H4 (cell line): ENCODE measurements around the gene S100A3. TPM values are rescaled to one million over a fixed set of nuclear protein-coding genes. Genes with fewer than 3 reads are reported as not detected.

Experiments
- DNase-seq: peaks from one replicate; pipeline ENCODE4 v3.0.0-alpha.2; 2015; ENCODE audit warnings: low spot score
- total RNA-seq: library from RNA; depleted of rRNA; stranded (reverse); fragments of >200 nt; shearing (Covaris generic); gene quantifications from 2 replicates; pipeline ENCODE4 v1.2.3, GENCODE V29; 2014; rRNA removed

The S100A3 gene
- total RNA-seq, 1 experiment from 2014 or later = 5.3 TPM

DNA sequence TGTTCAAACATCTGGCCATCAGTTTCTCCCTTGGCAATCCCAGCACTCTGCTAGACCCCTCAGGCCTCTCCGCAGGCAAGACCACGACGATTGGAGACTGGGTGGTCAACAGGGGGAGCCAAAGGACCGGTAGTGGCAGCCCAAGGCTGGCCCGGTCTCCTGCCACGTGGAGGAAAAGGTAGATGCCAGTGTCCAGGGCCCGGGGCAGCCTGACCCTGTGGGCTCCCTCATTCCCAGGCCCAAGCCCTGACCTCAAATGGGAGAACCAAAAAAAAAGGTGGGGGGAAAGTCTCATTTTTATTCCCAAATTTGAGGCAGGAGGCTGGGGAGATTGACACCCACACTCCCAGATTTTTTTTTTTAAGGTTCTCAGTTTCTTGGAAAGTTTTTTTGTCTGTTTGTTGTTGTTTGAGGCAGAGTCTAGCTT is 38.1 kb downstream of the S100A3 start:
- DNase-seq = peak; percentile 75

DNA sequence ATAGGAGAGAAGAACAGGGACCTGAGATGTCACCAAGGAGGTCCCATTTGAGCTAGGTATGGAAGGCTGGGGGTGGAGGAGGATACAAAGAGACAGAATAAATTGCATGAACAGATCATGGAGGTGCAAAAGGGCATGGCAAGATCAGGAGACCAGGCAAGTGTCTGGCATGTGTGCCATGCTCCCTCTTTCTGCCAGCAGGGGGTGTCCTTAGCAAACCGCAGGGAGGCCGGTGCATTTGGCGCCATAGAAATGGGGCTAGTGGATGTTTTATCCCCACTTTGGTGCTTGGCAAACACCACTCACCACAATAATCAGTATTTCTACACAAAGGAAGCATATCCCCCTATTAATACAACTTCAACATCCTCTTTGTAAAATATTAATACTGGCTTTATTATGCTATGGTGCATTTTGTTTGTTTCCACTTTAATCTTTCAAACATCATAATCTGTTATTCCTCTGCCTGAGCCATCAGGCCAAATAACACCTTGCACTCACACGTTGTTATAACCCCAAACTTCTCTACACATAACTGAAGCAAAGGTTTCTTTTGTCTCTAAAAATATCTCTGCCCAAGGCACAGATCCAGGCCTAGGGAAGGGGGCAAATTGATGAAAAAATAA is 39.2 kb downstream of the S100A3 start:
- DNase-seq = peak; percentile 61

DNA sequence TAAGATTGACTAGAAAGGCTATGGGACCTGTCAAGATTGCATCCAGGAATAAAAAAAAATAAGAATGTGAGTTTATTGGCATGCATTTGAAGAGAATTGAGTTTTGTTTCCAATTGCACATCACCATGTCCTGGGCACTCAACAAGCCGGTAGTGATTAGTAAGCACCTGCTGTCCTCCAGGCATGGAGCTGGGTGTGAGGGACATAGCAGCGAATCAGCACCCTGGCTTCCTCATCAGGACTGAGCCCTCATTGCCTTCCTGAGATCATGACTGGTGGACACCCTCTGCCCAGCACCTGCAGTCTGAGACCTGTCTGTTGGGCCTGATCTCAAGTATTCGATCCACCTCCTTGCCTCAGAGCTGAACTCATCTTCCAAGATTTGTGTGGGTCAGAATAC is 40.0 kb downstream of the S100A3 start:
- no peak for DNase-seq

DNA sequence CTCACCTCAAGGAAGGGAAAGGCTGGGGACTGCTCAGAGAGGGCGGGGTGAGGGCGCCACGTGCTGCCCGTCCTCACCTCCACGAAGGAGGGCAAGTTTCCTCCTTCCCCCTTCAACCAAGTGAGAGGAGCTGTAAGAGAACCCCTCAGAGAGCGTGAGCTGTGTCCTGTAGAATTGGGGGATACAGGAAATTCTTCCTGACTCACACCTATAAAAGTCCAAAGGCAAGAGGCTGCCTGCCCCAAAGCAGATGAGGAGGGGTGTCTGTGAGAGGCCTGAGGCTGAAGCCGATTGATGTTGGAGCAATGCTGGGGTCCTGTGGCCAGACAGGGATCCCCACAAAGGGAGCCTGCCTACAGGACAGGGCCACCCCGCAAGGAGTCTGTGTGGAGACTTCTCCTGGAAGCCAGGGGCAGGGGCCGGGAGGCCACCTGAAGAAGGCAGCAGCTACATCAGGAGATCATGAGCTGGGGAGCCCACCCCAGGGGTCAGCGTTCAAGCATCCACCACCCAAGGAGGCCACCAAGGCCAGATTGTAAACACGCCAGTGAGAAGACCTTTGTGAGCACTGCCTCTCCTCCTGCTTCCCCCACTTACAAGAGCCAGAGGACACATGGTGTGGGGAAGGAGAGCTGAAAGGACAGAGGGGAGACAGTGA is 41.0 kb downstream of the S100A3 start:
- no peak for DNase-seq

DNA sequence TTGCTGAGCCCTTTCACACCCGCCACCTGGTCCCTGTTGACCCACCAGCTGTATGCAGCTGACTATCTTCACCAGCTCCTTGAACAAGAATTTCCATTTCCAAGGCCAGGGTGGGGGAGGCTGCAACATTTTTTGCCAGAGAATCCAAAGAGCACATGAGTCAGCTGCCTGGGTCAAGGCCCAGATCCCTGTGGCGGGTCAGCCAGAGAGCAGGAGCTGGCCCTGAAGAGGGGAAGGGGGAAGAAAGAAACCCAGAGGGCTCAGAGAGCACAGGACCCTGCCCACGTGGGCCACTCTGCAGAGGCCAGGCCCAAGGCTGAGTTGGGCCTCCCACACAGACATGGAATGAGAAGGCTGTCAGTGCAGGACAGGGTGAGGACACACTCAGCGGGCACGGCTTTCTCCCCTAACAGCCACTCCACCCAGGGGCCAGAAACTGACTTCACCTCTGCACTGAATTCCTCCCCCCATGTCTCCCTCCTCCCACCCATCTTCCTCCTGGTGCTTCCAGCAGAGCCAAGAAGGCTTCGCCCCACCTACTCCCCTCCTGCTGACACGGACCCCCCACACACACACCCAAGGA is 42.1 kb downstream of the S100A3 start:
- peak; percentile 67 for DNase-seq

DNA sequence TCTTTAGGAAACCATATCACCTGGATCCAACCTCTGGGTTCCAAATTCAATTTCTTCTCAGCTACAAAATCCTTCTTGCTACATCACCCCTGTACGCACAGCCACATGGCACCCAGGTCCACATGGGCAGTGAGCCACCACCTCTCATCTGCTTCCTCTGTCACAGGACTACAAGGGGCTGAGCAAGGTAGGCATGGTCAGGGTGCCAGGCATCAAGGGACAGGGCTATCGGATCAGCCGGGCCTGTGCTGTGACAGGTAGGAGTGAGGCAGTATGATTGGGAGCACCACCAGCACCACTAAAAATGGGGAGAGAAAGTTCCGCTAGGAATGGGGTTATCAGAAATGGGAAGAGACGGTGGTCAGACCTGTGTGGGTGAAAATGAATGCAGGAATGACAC is 42.7 kb downstream of the S100A3 start:
- no peak for DNase-seq

DNA sequence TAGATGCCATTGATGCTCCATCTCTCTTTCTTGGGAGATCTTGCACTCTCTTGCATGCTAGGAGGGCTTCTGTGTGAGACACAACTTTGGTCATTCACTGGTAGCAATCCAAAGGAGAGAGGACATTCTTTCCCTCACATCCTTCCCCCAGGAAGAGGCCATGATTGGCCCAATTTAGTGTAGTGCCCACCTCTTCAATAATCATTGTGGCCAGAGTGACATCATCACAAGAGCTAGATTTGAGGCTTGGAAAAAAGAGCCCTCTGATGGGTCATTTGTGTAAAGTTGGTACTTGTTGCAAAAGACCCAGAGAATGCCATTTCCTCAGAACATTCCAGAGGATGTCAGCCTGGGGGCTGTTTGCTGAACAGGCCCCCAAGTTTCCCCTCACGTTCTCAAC is 43.5 kb downstream of the S100A3 start:
- DNase-seq = no peak

DNA sequence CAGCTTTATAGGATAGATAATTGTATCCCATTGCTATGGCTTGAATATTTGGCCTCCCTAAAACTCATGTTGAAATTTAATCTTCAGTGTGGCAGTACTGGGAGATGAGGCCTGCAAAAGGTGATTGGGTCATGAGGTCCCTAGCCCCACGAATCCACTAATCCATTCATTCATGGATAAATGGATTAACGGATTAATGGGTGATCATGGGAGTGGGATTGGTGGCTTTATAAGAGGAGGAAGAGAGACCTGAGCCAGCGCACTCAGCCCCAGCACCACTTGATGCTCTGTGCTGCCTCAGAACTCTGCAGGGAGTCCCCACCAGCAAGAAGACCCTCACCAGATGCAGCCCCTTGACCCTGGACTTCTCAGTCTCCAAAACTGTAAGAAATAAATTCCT is 45.3 kb downstream of the S100A3 start:
- DNase-seq = no peak

DNA sequence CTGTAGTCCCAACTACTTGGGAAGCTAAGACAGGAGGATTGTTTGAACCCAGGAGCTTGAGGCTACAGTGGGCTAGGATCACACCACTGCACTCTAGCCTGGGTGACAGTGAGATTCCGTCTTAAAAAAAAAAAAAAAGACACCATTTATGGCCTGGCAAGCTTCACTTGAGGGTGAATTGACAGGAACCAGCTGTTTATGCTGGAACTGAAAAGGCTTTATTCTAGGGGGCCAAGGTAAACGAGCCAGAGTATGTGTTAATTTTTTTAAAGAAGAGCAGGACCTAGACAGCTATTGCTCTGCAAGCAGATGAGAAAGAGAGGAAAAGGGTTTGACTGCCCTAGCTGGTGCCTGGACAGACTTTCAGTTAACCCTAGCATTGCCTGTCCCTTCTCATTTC is 50.3 kb downstream of the S100A3 start:
- no peak for DNase-seq

Other genes starting within 250 kb of the S100A3 start
- gene PGLYRP3, start 236.3 kb downstream of the S100A3 start, total RNA-seq = not detected in 2 replicates
- gene PGLYRP4, start 200.4 kb downstream of the S100A3 start, total RNA-seq = not detected in 2 replicates
- 0.74 TPM in 1 of 2 replicates, not detected in the other for gene S100A9, start 191.4 kb downstream of the S100A3 start, total RNA-seq
- gene S100A12, start 173.6 kb downstream of the S100A3 start, total RNA-seq = not detected in 2 replicates
- gene S100A8, start 158.2 kb downstream of the S100A3 start, total RNA-seq = not detected in 2 replicates
- gene S100A7A, start 132.7 kb downstream of the S100A3 start, total RNA-seq = not detected in 2 replicates
- not detected in 2 replicates for gene S100A7, start 88.6 kb downstream of the S100A3 start, total RNA-seq
- 469 and 852 TPM in 2 replicates for gene S100A6, start 13.3 kb downstream of the S100A3 start, total RNA-seq
- gene S100A5, start 8.3 kb downstream of the S100A3 start, total RNA-seq = not detected in 2 replicates
- 33.4 and 36.2 TPM in 2 replicates for gene S100A4, start 3.5 kb downstream of the S100A3 start, total RNA-seq
- gene S100A2, start 16.6 kb upstream of the S100A3 start, total RNA-seq = 17.8 and 33.2 TPM in 2 replicates
- 25.1 and 35.9 TPM in 2 replicates for gene S100A16, start 63.9 kb upstream of the S100A3 start, total RNA-seq
- not detected in 2 replicates for gene S100A14, start 67.1 kb upstream of the S100A3 start, total RNA-seq
- 160 and 175 TPM in 2 replicates for gene S100A13, start 78.2 kb upstream of the S100A3 start, total RNA-seq
- 0.91 TPM in 1 of 2 replicates, not detected in the other for gene S100A1, start 79.2 kb upstream of the S100A3 start, total RNA-seq
- 39.3 and 42.6 TPM in 2 replicates for gene CHTOP, start 84.8 kb upstream of the S100A3 start, total RNA-seq
- 82.5 and 98.7 TPM in 2 replicates for gene SNAPIN, start 109.4 kb upstream of the S100A3 start, total RNA-seq
- gene ILF2, start 121.7 kb upstream of the S100A3 start, total RNA-seq = 345 and 420 TPM in 2 replicates
- not detected in 2 replicates for gene NPR1, start 129.4 kb upstream of the S100A3 start, total RNA-seq
- gene INTS3, start 178.8 kb upstream of the S100A3 start, total RNA-seq = 16.7 and 18.6 TPM in 2 replicates
- 0.93 and 2.9 TPM in 2 replicates for gene SLC27A3, start 226.1 kb upstream of the S100A3 start, total RNA-seq